ENCODE data around the gene NKD1.
A peak's percentile ranks its signal among the peaks of the same experiment; 100 is the strongest.

NKD1 gene

DNA sequence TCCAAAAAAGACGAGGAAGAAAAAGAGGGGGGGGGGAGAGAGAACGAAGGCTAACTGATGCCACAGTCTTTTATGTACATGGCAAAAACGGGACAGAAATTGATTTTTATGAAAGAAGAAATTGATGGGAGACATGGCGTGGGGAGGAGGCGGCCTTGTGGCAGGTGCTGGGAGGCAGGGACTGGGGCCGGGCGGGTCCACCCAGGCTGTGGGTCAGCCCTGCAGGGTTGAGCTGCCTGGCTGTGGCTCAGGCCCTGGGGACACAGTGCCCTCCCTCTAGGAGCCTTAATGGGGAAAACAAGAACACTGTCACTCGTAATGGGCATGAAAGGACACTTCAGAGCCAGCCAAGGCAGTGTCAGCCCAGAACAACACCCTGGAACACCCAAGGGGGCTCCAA is 98.1 kb downstream of the NKD1 start:
- Histone ChIP-seq H3K27me3 (ENCODE audit: low read depth) (no peaks in the 10 kb centered on the region), H3K4me1 (no peaks in the 10 kb centered on the region), H3K4me3 (no peak overlapping the region), H3K9me3 (no peaks in the 10 kb centered on the region), H3K36me3 (replicated peaks) (no peaks in the 10 kb centered on the region)
- DNase-seq (ENCODE audit: low spot score in 2 of 2), result no peak
- in situ Hi-C loops (cut with MboI; ENCODE audit: low sequenced_read_pairs), result no loop called here

DNA sequence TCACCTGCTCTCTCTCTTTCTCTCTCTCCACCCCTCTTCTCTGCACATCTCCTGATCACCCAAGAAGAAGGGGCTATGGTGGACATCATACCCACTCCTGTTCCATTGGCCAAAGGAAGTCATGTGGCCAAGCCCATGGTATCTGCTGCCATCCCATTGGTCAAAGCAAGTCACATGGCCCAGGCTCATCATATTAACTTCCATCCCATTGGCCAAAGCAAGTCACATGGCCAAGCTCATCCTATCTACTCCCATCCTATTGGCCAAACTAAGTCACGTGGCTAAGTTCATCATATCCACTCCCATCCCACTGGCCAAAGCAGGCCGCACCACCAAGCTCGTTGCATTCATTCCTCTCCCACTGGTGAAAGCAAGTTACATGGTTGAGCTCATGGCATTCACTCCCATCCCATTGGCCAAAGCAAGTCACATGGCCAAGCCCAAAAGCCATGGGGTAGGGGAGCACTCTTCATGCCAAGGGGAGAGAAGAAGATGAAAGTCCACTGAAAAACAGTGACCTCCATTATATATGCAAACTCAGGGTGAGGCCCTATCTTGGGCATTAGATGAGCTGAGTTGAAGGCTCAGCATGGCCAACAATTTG is 103.7 kb downstream of the NKD1 start:
- Histone ChIP-seq H3K4me3 (no peak overlapping the region), H3K36me3 (replicated peaks) (no peaks in the 10 kb centered on the region), H3K4me1 (no peaks in the 10 kb centered on the region), H3K27me3 (ENCODE audit: low read depth) (no peaks in the 10 kb centered on the region), H3K9me3 (no peaks in the 10 kb centered on the region)
- in situ Hi-C loops (cut with MboI; ENCODE audit: low sequenced_read_pairs), result loop anchor here (10.0 kb wide), 1 partner anchor 277 kb away; no protein-coding TSS in a partner anchor
- no peak for DNase-seq (ENCODE audit: low spot score in 2 of 2)

DNA sequence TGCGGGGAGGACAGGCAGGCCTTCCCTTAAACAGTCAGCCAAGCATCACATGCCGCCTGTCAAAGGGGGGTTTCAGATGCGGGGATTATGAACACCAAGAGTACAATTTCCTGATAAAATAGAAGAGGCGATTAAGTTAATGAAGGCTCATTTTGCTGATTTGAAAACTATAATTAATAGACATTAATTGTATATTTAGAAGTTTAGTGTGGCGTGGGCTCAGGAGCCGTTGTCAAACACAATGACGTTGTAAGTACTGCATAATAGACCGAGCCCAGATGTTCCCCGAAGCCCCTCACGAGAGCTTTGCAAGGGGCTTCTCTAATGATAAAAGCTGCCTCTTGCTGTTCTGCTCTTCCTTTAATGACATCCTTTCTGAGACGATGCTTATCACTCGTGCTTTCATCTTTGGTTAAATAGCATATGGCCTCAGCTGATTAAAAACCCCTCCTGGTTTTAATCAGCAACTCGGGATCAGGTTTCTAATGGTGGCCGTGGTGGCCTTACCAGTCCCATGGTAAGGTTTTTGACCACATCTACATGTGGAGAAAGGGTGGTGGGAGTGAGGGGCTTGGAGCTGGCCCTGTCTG is 104.7 kb downstream of the NKD1 start:
- in situ Hi-C loops (cut with MboI; ENCODE audit: low sequenced_read_pairs), result loop anchor here (10.0 kb wide), 1 partner anchor 278 kb away; no protein-coding TSS in a partner anchor
- Histone ChIP-seq H3K36me3 (replicated peaks) (no peaks in the 10 kb centered on the region), H3K9me3 (no peaks in the 10 kb centered on the region)

DNA sequence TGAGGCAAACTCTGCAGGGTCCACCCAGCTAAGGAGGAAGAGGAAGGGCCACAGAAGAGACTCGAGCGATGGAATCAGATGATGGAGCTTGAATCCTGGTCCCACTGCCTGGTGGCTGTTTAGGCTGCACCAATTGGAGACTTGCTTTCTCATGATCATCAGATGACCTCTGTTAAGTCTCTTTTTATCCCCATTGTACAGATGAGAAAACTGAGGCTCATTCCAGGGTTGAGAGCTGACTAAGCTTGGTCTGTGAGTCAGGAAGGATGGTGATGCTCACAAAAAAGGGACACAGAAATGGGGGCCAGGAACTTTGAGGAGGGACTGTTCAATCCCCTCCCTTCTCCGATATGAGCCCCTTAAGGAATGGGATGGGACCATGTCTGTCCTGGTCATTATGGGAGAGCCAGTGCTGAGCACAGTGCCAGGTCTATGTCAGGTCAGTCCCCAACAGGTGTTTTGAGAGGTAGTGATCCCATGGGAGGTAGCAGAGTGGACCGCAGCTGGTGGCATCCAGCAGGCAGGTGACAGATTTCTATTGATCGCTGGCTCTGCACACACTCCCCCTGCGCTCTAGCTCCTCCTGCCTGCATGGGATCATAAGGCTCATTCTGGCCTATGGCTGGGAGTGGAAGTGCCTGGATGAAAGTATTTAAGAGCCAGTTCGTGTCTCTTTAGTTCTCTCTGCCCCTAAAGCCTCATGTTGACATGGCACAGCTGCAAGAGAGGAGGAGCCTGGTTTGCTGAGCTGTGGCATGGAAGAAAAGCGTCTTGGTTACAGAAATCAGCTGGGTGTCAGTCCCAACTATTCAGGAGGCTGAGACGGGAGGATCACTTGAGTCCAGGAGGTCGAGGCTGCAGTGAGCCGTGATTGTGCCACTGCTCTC is 105.7 kb downstream of the NKD1 start:
- Histone ChIP-seq H3K9me3 (no peaks in the 10 kb centered on the region), H3K4me3 (no peak overlapping the region), H3K4me1 (no peaks in the 10 kb centered on the region), H3K27me3 (ENCODE audit: low read depth) (no peaks in the 10 kb centered on the region), H3K36me3 (replicated peaks) (no peaks in the 10 kb centered on the region)
- in situ Hi-C loops (cut with MboI; ENCODE audit: low sequenced_read_pairs), result loop anchor here (10.0 kb wide), 1 partner anchor 279 kb away; no protein-coding TSS in a partner anchor
- no peak for DNase-seq (ENCODE audit: low spot score in 2 of 2)

More for the DNA sequence above, 104.7 kb downstream of the NKD1 start:
- Histone ChIP-seq H3K4me1 (no peaks in the 10 kb centered on the region), H3K27me3 (ENCODE audit: low read depth) (no peaks in the 10 kb centered on the region), H3K4me3 (no peak overlapping the region)
- DNase-seq (ENCODE audit: low spot score in 2 of 2), result no peak

- Histone ChIP-seq H3K9me3 (no peaks in the 10 kb centered on the region), H3K36me3 (replicated peaks) (no peaks in the 10 kb centered on the region), H3K27me3 (ENCODE audit: low read depth) (no peaks in the 10 kb centered on the region), H3K4me3 (no peak overlapping the region), H3K4me1 (no peaks in the 10 kb centered on the region)
- in situ Hi-C loops (cut with MboI; ENCODE audit: low sequenced_read_pairs), result loop anchor here (10.0 kb wide), 1 partner anchor 281 kb away; no protein-coding TSS in a partner anchor
- DNase-seq (ENCODE audit: low spot score in 2 of 2), result no peak
Observed at GRCh38 chr16:50655558-50656055, 107.4 kb downstream of the NKD1 start.

- Histone ChIP-seq H3K36me3 (replicated peaks) (no peaks in the 10 kb centered on the region), H3K4me1 (no peaks in the 10 kb centered on the region), H3K27me3 (ENCODE audit: low read depth) (no peaks in the 10 kb centered on the region), H3K9me3 (no peaks in the 10 kb centered on the region), H3K4me3 (no peak overlapping the region)
- in situ Hi-C loops (cut with MboI; ENCODE audit: low sequenced_read_pairs), result loop anchor here (10.0 kb wide), 1 partner anchor 282 kb away; no protein-coding TSS in a partner anchor
- no peak for DNase-seq (ENCODE audit: low spot score in 2 of 2)
Observed at GRCh38 chr16:50657241-50657640, 109.0 kb downstream of the NKD1 start.

DNA sequence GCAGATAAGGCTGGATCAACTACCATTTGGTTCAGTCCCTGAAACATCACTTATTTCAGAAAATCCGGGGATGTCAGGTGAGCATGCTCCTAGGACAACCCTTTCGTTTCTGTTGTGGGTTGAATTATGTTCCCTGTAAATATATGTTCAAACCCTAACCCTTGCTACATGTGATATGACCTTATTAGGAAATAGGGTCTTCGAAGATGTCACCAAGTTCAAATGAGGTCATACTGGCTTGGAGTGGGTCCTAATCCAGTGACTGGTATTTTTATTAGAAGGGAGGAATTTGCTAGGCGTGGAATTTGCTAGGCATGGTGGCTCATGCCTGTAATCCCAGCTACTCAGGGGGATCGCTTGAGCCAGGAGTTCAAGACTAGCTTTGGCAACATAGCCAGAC is 111.6 kb downstream of the NKD1 start:
- Histone ChIP-seq H3K36me3 (replicated peaks) (no peaks in the 10 kb centered on the region), H3K4me3 (no peak overlapping the region), H3K27me3 (ENCODE audit: low read depth) (no peaks in the 10 kb centered on the region), H3K4me1 (no peaks in the 10 kb centered on the region), H3K9me3 (peaks cover 3% of the 10 kb centered on the region; the same call in 1 of the 2 replicates)
- DNase-seq (ENCODE audit: low spot score in 2 of 2), result no peak
- in situ Hi-C loops (cut with MboI; ENCODE audit: low sequenced_read_pairs), result loop anchor here (10.0 kb wide), 2 partner anchors 145 to 285 kb away; no protein-coding TSS in a partner anchor

DNA sequence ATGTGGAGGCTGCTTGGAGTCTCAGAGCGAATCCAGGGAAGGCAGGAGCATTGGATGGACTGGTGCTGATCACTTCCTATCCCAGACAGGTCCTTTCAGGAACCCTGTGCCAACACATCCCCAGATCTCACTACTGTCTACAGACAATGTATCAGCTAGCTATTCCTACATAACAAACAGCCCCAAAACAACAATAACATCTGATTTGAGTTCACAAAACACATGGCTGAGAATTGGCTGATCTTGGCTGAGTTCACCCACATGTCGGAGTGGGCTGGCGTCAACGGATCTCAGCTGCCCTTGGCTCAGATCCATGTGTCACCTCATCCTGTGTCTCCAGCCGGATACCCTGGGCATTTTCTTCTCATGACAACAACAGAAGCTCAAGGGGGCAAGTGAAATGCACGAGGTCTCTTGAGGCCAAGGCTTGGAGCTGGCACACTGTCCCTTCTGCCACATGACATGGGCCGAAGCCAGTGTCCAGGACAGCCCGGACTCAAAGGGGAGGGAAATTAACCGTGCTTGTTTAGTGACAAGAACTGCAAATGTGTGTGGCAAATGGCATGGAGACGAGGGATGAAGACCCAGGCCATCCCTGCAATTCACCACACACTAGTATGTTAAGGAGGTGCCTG is 114.2 kb downstream of the NKD1 start:
- DNase-seq (ENCODE audit: low spot score in 2 of 2), result no peak
- no peaks in the 10 kb centered on the region for H3K27me3 ChIP-seq (ENCODE audit: low read depth)
- peaks cover 4% of the 10 kb centered on the region for H3K4me1 ChIP-seq
- H3K36me3 ChIP-seq (replicated peaks), result no peaks in the 10 kb centered on the region
- peaks cover 3% of the 10 kb centered on the region; the same call in 1 of the 2 replicates for H3K9me3 ChIP-seq
- H3K4me3 ChIP-seq, result no peak overlapping the region
- in situ Hi-C loops (cut with MboI; ENCODE audit: low sequenced_read_pairs), result loop anchor here (10.0 kb wide), 1 partner anchor 142 kb away; no protein-coding TSS in a partner anchor

DNA sequence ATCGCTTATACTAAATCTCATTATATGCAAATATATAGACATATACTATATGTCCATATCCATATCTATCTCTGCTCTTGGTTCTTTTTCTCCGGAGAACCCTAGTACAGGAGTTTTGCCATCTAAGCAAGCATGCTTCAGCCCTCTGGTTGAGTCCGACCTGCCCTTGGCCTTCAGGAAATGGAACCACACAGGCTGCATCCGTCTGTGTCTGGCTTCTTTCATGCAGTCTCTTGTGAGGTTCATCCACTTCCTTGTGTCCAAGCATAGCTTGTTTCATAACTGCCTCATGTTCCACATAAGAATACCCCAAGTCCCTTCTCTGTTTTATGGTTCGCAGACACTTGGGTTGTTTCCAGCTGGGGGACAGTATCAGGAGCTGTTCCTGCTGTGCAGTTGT is 116.1 kb downstream of the NKD1 start:
- H3K27me3 ChIP-seq (ENCODE audit: low read depth), result no peaks in the 10 kb centered on the region
- no peak for DNase-seq (ENCODE audit: low spot score in 2 of 2)
- H3K36me3 ChIP-seq (replicated peaks), result no peaks in the 10 kb centered on the region
- in situ Hi-C loops (cut with MboI; ENCODE audit: low sequenced_read_pairs), result loop anchor here (10.0 kb wide), 1 partner anchor 141 kb away; no protein-coding TSS in a partner anchor
- H3K9me3 ChIP-seq, result peaks cover 3% of the 10 kb centered on the region; the same call in 1 of the 2 replicates
- peaks cover 4% of the 10 kb centered on the region for H3K4me1 ChIP-seq
- no peak overlapping the region for H3K4me3 ChIP-seq

GRCh38 chr16:50665128-50665878 is 117.1 kb downstream of the NKD1 start:
- Histone ChIP-seq H3K4me3 (peak overlapping the region; percentile 27), H3K9me3 (peaks cover 3% of the 10 kb centered on the region; the same call in 1 of the 2 replicates), H3K4me1 (peaks cover 4% of the 10 kb centered on the region), H3K27me3 (ENCODE audit: low read depth) (no peaks in the 10 kb centered on the region), H3K36me3 (replicated peaks) (no peaks in the 10 kb centered on the region)
- DNase-seq (ENCODE audit: low spot score in 2 of 2), result peak; percentile 60 to 91
- in situ Hi-C loops (cut with MboI; ENCODE audit: low sequenced_read_pairs), result loop anchor here (10.0 kb wide), 1 partner anchor 139 kb away; no protein-coding TSS in a partner anchor

GRCh38 chr16:50666658-50667496 is 118.7 kb downstream of the NKD1 start:
- Histone ChIP-seq H3K4me3 (no peak overlapping the region), H3K27me3 (ENCODE audit: low read depth) (no peaks in the 10 kb centered on the region), H3K9me3 (peaks cover 10% of the 10 kb centered on the region), H3K36me3 (replicated peaks) (no peaks in the 10 kb centered on the region), H3K4me1 (peaks cover 4% of the 10 kb centered on the region)
- in situ Hi-C loops (cut with MboI; ENCODE audit: low sequenced_read_pairs), result loop anchor here (10.0 kb wide), 1 partner anchor 138 kb away; no protein-coding TSS in a partner anchor
- DNase-seq (ENCODE audit: low spot score in 2 of 2), result no peak

Data from HAP-1 (cell line).